SW480 (cell line): ENCODE data around the gene GRIK5.
"Not testable (repeated sequence)": the region's sequence is repeated elsewhere in the genome, so short reads cannot be mapped to it uniquely, and the experiment has no call there.

ENCODE experiments used
- DNase-seq: peaks from one replicate; pipeline ENCODE4 v3.0.0-alpha.2; 2016; ENCODE audit warnings: low spot score

Gene GRIK5

GRCh38 chr19:42010245-42011126 is 59.5 kb downstream of the GRIK5 start:
- peak; percentile 90 for DNase-seq

GRCh38 chr19:42006569-42006968 is 63.4 kb downstream of the GRIK5 start:
- DNase-seq = no peak

DNA sequence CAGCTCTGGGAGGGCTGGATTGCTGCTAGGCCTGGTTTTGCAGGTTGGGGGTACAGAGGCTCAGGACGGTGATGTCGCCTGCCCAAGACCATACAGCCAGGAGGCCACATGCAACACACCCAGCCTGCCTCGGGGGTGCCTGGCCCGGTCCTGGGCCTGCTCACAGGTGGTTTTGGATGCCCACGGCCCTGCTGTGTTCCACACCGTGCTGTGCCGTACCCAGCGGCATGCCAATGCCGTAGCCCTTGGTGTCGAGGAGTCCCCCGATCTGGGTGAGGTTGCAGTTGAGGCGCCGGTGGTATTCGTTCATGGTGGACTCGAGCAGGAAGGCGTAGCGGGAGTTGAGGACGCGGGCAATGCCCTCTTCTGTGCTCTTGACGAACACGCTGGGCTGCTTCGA is 64.5 kb downstream of the GRIK5 start:
- no peak for DNase-seq

GRCh38 chr19:42003506-42004294 is 66.3 kb downstream of the GRIK5 start:
- DNase-seq = no peak

DNA sequence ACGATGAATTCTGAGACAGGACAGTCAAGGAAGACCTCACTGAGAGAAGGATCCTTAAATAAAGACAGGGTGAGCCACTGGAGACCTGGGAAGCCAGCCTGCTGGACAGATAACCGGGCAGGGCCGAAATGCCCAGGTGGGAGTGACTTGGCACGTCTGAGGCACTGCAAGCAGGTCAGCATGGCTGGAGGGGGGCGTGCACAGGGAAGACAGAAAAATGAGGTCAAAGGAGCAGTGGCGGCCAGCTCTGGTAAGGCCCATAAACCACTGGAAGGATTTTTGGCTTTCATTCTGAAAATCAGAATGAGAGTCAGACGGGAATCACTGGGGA is 70.2 kb downstream of the GRIK5 start:
- no peak for DNase-seq

DNA sequence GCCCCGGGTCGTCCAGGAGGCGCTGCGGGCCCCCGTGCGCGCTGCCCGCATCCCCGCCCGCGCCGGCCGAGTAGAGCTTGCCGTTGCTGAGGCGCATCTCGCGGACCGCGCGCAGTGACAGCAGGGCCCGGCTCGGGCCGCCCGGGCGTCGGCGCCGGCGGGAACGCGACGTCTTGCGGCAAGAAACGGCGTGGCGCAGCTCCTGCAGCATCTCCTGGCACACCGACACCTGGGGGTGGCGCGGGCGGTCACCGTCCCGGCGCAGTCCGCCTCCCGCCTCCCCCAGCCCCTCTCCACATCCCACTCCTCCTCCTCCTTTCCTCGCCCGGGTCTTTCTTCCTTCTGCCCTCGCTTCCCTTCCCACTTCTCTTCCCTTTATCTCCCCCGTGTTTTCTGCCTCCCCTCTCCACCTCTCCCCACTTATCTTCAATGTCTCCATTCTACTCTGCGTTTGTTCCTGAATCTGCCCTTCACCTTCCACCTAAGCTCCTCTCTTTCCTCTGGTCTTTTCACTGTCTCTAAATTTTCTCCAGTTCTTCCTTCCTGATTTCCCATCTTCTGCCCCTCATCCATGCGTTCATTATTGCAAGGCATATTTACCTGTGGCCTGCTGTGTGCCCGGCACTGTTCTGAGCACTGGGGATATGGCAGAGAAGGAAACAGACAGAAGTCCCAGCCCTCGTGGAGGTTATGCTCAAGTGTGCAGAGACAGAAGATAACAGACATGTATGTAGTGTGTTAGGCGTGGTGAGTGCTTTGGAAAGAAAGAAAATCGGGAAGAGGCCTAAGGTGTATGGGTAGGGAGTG is 70.7 kb downstream of the GRIK5 start:
- DNase-seq = no peak

DNA sequence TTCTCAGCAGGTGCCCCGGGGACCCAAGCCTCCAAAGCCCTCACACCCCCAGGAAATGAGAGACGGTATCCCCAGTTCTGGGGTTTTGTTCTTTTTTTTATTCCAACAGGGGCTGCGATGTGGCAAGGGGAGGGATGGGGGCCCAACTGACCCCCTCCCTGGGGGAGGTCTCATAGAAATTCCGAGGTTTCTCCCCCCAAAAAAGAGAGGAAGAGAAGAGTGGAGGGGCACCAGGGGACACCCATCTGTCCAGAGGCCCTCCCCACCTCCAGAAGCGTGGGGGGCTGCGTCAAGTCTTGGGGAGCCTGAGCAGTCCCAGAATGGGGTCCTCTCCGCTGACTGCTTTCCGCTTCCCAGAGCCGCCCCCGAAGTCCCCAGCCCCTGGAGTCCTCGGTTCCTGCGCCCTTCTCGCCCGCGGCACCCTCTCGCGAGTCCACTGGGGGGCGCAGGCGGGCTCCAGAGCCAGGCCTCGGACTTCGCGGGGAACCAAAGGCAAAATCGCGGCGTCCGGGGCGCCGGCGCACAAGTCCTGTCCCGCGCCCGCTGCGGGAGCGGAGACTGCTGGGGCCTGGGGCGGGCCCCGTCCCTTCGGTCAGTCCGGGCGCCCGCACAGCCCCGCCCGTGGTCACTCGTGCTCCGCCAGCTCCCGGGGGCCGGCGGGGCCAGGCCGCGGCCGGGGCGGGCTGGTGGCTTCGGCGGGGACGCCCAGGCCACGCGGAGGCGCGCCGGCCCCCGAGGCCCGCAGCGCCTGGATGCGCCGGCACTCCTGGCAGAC is 71.6 kb downstream of the GRIK5 start:
- peak; percentile 36 for DNase-seq

DNA sequence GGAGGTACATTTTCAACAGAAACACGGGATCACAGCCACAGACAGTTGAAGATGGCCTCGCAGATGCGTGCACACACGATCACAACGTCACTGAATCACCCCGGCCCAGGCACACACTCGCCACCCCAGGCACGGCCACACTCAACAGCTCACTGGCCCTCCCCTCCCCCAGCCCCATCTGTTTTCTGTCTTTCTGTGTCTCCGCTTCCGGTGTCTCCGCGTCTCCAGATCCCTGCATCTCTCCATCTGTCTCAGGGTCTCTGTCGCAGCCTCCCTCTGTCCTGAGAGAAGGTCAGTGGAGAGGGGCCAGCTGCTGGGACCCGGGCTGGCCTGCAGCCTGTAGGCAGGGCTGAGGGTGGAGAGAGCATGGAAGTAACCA is 72.2 kb downstream of the GRIK5 start:
- no peak for DNase-seq

DNA sequence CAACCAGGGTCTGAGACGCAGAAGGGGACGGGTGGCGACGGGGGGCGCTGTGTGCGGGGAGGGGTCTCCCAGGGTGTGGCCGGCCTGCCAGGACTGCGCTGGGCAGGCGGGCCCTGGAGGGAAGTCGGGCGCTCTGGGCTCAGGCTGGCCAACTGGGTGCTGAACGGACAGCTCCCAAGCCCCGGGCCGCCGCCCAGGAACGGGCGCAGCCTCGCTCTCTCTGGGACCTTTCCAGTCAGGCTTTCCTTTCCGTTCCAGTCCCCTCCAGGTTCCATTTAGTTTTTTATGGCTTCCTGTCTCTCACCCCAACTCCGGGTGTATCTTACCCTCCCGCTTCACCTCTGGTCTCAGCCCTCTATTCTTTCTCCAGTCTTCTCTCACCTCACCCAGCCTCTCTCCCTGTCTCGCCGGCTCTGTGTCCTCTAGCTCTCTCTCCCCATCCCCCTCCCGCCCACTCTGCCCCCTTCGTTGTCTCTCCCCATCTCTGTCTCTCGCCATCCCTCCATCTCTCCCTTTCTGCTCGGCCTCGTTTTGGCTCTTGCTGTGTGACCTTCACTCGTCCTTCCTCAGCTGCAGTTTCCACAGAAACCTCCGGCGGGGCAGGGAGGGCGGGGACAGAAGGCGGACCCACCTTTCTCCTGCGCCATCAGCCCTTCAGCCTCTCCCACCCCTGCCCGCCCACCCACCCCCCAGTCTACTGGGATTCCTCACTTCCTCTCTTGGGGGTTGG is 72.7 kb downstream of the GRIK5 start:
- peak; percentile 71 for DNase-seq

DNA sequence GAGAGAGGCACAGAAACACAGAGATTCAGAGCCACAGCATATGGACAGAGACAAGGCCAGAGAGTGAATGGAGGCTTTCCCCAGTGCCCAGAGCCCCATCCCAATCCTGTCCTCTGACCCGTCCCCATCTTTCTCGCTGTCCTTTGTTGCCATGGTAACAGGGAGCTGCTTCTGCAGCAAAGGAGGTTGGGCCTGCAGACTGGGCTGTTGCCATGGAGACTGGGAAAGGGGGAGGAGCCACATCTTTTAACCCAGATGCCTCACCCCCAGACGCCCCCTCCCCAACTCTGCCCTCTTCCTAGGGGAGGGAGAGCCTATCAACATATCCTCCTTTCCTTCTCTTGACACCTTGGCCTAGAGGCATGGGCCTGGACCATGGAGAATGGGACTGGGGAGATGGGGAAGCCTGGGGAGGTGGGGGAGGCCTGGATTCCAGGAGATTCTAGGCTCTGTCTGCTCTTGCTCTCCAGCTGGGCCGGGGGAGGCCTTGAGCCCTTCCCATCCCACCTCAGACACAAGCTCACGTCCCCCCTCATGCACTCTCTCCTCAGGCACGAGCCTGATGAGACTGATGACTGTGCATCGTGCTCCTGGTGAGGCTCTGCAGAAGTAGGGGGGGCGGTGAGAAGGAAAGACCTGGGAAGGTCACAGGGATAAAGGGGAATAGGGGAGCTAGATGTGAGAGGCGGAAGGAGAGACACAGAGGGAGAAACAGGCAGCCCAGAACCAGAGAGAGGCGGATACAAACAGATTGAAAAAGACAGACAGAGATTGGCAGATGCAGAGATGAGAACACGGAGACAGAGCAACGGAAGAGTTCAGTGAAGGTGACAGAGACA is 73.8 kb downstream of the GRIK5 start:
- no peak for DNase-seq

GRCh38 chr19:41994994-41995958 is 74.7 kb downstream of the GRIK5 start:
- no peak for DNase-seq

- no peak for DNase-seq
These were observed 75.5 kb downstream of the GRIK5 start for GRCh38 chr19:41994521-41994971.

GRCh38 chr19:41993612-41994483 is 76.2 kb downstream of the GRIK5 start, which contains the start of gene ATP1A3:
Gene ATP1A3 (minus strand): TSS chr19:41994230. CDS start chr19:41994076, 154 bp downstream.
- DNase-seq = peak; percentile 59

DNA sequence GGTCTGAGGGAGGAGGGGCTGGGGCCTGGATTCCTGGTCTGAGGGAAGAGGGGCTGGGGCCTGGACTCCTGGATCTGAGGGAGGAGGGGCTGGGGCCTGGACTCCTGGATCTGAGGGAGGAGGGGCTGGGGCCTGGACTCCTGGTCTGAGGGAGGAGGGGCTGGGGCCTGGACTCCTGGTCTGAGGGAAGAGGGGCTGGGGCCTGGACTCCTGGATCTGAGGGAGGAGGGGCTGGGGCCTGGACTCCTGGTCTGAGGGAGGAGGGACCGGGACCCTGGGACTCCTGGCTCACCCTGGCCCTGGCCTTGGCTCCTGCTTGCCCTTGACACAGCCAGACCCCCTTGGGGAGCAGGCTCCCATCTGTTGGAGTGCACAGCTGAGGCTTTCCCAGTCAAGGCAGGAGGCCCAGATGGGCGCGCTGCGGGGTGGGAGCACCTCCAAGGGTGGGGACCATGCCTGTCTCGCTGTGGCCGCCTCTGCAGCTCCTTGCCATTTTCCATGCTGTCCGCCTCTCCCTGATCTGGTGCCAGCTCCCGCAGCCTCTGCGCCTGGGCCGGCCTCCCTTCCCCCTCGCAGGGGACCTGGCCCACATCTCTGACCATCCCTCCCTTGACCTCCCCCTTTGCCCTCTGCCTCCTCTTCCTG is 78.0 kb downstream of the GRIK5 start:
- DNase-seq = not testable (repeated sequence)

GRCh38 chr19:41991025-41991424 is 79.0 kb downstream of the GRIK5 start:
- DNase-seq = no peak

DNA sequence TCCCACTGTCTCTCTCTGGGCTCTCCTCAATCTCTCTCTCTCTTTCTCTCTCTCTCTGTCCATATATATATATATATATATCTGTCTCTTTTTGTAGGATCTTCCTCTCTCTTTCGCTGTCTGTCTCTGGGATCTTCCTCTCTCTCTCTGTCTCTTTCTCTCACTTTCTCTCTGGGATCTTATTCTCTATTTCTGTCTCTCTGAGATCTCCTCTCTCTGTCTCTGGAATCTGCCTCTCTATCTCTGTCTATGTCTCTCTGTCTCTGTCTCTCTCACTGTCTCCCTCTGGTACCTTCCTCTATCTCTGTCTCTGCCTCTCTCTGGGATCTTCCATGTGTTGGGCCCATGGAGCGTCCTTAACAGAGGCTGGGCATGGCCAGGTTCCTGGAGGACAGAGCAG is 79.4 kb downstream of the GRIK5 start:
- DNase-seq = no peak

DNA sequence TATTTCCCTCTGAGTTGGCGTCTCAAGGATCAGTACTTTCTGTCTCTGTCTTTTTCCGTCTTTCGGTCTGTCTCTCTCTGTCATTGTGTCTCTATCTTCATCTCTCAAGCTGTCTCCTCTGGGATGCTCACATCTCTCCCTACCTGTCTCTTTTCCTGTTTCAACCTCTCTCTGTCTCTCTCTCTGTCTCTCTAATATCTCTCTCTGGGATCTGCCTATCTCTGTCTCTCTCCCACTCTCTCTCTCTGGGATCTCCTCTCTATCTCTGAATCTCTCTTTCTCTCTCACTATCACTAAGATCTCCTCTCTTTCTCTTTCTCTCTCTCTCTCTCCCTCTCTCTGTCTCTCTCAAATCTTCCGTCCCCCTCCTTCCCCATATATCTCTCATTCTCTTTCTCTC is 80.0 kb downstream of the GRIK5 start:
- no peak for DNase-seq
